ENCODE measurements around the gene SNX15. TPM values are rescaled to one million over a fixed set of nuclear protein-coding genes. Genes with fewer than 3 reads are reported as not detected.

SNX15 gene
- total RNA-seq, 2 donors from 2014 or later = 7.9 to 10.6 TPM

- no peaks in the 10 kb centered on the region for H3K27me3 ChIP-seq
- peaks cover 17% of the 10 kb centered on the region for H3K4me1 ChIP-seq
- DNase-seq (no peak), ATAC-seq (no peak)
- H3K9me3 ChIP-seq = no peaks in the 10 kb centered on the region
- TF ChIP-seq CTCF (IDR thresholded peaks at IDR 0.05) = no peak
- no peak for TF ChIP-seq POLR2A (IDR thresholded peaks at IDR 0.05)
- peaks cover 0 to 21% of the 10 kb centered on the region in 2 donors for H3K36me3 ChIP-seq (replicated peaks in 1 of 2; ENCODE audit: insufficient read depth in 1 of 2, low read depth in 2 of 2)
- no peak overlapping the region for H3K27ac ChIP-seq
- 77 to 86% methylated on average over 4 of the region's 4 CpGs for WGBS, 2 donors
- no peak overlapping the region for H3K4me3 ChIP-seq
- intact Hi-C loops (cut with DNase I) = no loop called here
Observed at GRCh38 chr11:65085446-65085845, 58.2 kb downstream of the SNX15 start.

- no peaks in the 10 kb centered on the region for H3K9me3 ChIP-seq
- 82 to 85% methylated on average over 6 to 9 of the region's 9 CpGs for WGBS, 2 donors
- H3K27ac ChIP-seq = no peak overlapping the region
- peaks cover 0 to 21% of the 10 kb centered on the region in 2 donors for H3K36me3 ChIP-seq (replicated peaks in 1 of 2; ENCODE audit: insufficient read depth in 1 of 2, low read depth in 2 of 2)
- TF ChIP-seq CTCF (IDR thresholded peaks at IDR 0.05) (no peak), POLR2A (IDR thresholded peaks at IDR 0.05) (no peak)
- intact Hi-C loops (cut with DNase I) = no loop called here
- H3K4me3 ChIP-seq = no peak overlapping the region
- ATAC-seq = no peak
- no peak for DNase-seq
- H3K4me1 ChIP-seq = peaks cover 17% of the 10 kb centered on the region
- no peaks in the 10 kb centered on the region for H3K27me3 ChIP-seq
Observed at GRCh38 chr11:65086809-65087208, 59.6 kb downstream of the SNX15 start.

GRCh38 chr11:65087216-65087615, 60.0 kb downstream of the SNX15 start:
- TF ChIP-seq POLR2A (IDR thresholded peaks at IDR 0.05) = no peak
- no peak for TF ChIP-seq CTCF (IDR thresholded peaks at IDR 0.05)
- Histone ChIP-seq H3K27me3 (no peaks in the 10 kb centered on the region), H3K27ac (no peak overlapping the region), H3K4me1 (peaks cover 17% of the 10 kb centered on the region), H3K36me3 (replicated peaks in 1 of 2; ENCODE audit: insufficient read depth in 1 of 2, low read depth in 2 of 2) (peaks cover 0 to 21% of the 10 kb centered on the region in 2 donors), H3K9me3 (no peaks in the 10 kb centered on the region), H3K4me3 (no peak overlapping the region)
- DNase-seq (no peak), ATAC-seq (no peak)
- intact Hi-C loops (cut with DNase I) = no loop called here
- 63 to 69% methylated on average over 4 to 11 of the region's 11 CpGs for WGBS, 2 donors

- Histone ChIP-seq H3K4me3 (no peak overlapping the region), H3K36me3 (replicated peaks in 1 of 2; ENCODE audit: insufficient read depth in 1 of 2, low read depth in 2 of 2) (peaks cover 0 to 21% of the 10 kb centered on the region in 2 donors), H3K27me3 (no peaks in the 10 kb centered on the region), H3K4me1 (peaks cover 17% of the 10 kb centered on the region), H3K27ac (no peak overlapping the region), H3K9me3 (no peaks in the 10 kb centered on the region)
- ATAC-seq = no peak
- TF ChIP-seq POLR2A (IDR thresholded peaks at IDR 0.05) = no peak
- no peak for TF ChIP-seq CTCF (IDR thresholded peaks at IDR 0.05)
- DNase-seq = no peak
- 91 to 92% methylated on average over 6 to 15 of the region's 15 CpGs for WGBS, 2 donors
- intact Hi-C loops (cut with DNase I) = no loop called here
Observed at GRCh38 chr11:65087827-65088226, 60.6 kb downstream of the SNX15 start.

- no peak overlapping the region for H3K27ac ChIP-seq
- ATAC-seq (no peak), DNase-seq (no peak)
- intact Hi-C loops (cut with DNase I) = no loop called here
- TF ChIP-seq POLR2A (IDR thresholded peaks at IDR 0.05) (no peak), CTCF (IDR thresholded peaks at IDR 0.05) (no peak)
- no peak overlapping the region for H3K4me3 ChIP-seq
- no peaks in the 10 kb centered on the region for H3K27me3 ChIP-seq
- H3K36me3 ChIP-seq (replicated peaks in 1 of 2; ENCODE audit: insufficient read depth in 1 of 2, low read depth in 2 of 2) = peaks cover 0 to 21% of the 10 kb centered on the region in 2 donors
- WGBS, 2 donors = 77 to 91% methylated on average over 3 to 4 of the region's 4 CpGs
- no peaks in the 10 kb centered on the region for H3K9me3 ChIP-seq
- peaks cover 10% of the 10 kb centered on the region for H3K4me1 ChIP-seq
Observed at GRCh38 chr11:65089621-65090020, 62.4 kb downstream of the SNX15 start.

Data from body of pancreas (tissue), 4 donors.